ENCODE data around the gene ZKSCAN5. TPM values are rescaled to one million over a fixed set of nuclear protein-coding genes. Genes with fewer than 3 reads are reported as not detected.

Gene ZKSCAN5
- total and polyA plus RNA-seq, 2 donors (not counting 3 experiments of a cell fraction or from before 2014, with no cell fraction given), result 4.3 to 9.7 TPM

DNA sequence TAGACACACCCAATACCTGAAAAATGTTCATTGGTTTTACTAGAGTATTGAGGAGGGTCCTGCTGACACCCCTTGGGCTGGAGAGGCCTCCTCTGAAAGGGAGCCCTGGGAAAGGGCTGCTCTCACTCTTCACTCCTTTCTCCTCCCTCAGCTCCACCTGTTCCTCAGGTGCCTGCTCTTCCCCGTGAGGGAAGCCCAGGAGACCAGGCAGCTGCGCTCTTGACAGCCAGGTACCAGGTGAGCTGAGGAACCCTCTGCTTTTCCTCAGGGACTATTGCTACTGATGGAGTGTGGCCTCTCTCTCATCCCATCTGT is 57.2 kb downstream of the ZKSCAN5 start:
- Histone ChIP-seq H3K9me3 (replicated peaks; ENCODE audit: control insufficient read depth, insufficient read depth, low read length) (no peaks in the 10 kb centered on the region), H3K4me2 (ENCODE audit: insufficient read depth, low read length) (no peak overlapping the region), H3K27me3 (ENCODE audit: control insufficient read depth in 2 of 2, insufficient read depth in 2 of 2, low read length in 2 of 2) (no peaks in the 10 kb centered on the region), H4K20me1 (replicated peaks; ENCODE audit: control insufficient read depth, extremely low read depth, insufficient read depth, low read length) (no peaks in the 10 kb centered on the region), H3K9ac (replicated peaks; ENCODE audit: extremely low read depth, insufficient read depth, low read length) (no peak overlapping the region), H3K27ac (ENCODE audit: insufficient read depth, low read depth, low read length) (no peak overlapping the region), H2AFZ (ENCODE audit: low read depth, low read length) (no peak overlapping the region), H3K4me1 (ENCODE audit: control insufficient read depth, extremely low read depth, insufficient read depth, low read length) (peaks cover 20% of the 10 kb centered on the region), H3K4me3 (replicated peaks in 1 of 3; ENCODE audit: insufficient read depth in 1 of 3, low read depth in 1 of 3, low read length in 3 of 3) (no peak overlapping the region), H3K79me2 (ENCODE audit: control insufficient read depth, insufficient read depth, low read length) (peaks cover 13% of the 10 kb centered on the region), H3K9me1 (replicated peaks; ENCODE audit: control insufficient read depth, extremely low read depth, insufficient read depth, low read length) (no peaks in the 10 kb centered on the region), H3K36me3 (ENCODE audit: control insufficient read depth in 2 of 2, extremely low read depth in 1 of 2, insufficient read depth in 2 of 2, low read length in 2 of 2) (peaks cover 4 to 16% of the 10 kb centered on the region in 2 experiments)
- intact Hi-C loops (cut with micrococcal nuclease), result no loop called here
- TF ChIP-seq MAX (IDR thresholded peaks at IDR 0.05; ENCODE audit: insufficient read depth, insufficient read length), result no peak
- no peak for TF ChIP-seq FOS (IDR thresholded peaks at IDR 0.05; ENCODE audit: borderline replicate concordance, insufficient read depth, low read length)
- TF ChIP-seq JUN (IDR thresholded peaks at IDR 0.05; ENCODE audit: borderline replicate concordance, insufficient read depth, insufficient read length, low read depth), result no peak
- TF ChIP-seq MYC (IDR thresholded peaks at IDR 0.05; ENCODE audit: low read depth, low read length), result no peak
- TF ChIP-seq GATA2 (IDR thresholded peaks at IDR 0.05; ENCODE audit: insufficient read depth, insufficient read length, low read depth, low read length), result no peak
- no peak for TF ChIP-seq POLR2AphosphoS5 (IDR thresholded peaks at IDR 0.05; ENCODE audit: insufficient read depth, low read depth, low read length)
- TF ChIP-seq POLR2A (IDR thresholded peaks at IDR 0.05; ENCODE audit: low read depth, low read length), result no peak
- TF ChIP-seq EZH2 (IDR thresholded peaks at IDR 0.05; ENCODE audit: borderline replicate concordance, low read depth, low read length, severe bottlenecking), result no peak
- TF ChIP-seq, protein P1, sequence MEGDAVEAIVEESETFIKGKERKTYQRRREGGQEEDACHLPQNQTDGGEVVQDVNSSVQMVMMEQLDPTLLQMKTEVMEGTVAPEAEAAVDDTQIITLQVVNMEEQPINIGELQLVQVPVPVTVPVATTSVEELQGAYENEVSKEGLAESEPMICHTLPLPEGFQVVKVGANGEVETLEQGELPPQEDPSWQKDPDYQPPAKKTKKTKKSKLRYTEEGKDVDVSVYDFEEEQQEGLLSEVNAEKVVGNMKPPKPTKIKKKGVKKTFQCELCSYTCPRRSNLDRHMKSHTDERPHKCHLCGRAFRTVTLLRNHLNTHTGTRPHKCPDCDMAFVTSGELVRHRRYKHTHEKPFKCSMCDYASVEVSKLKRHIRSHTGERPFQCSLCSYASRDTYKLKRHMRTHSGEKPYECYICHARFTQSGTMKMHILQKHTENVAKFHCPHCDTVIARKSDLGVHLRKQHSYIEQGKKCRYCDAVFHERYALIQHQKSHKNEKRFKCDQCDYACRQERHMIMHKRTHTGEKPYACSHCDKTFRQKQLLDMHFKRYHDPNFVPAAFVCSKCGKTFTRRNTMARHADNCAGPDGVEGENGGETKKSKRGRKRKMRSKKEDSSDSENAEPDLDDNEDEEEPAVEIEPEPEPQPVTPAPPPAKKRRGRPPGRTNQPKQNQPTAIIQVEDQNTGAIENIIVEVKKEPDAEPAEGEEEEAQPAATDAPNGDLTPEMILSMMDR (IDR thresholded peaks at IDR 0.05; ENCODE audit: extremely low read depth in 1 of 2, insufficient read depth in 1 of 2, low read depth in 1 of 2, low read length in 2 of 2), result no peak
- no TSS peak for BruUV-seq (replicated peaks)
- FAIRE-seq (no peak), DNase-seq (ENCODE audit: low read depth, low spot score) (no peak)
- dilution Hi-C loops (cut with MboI; ENCODE audit: extremely low pct_ligation_motif_present, low sequenced_read_pairs), result no loop called here
- CTCF ChIA-PET, result no interaction called here
- POLR2A ChIA-PET, result no interaction called here

Data from endothelial cell of umbilical vein (primary cell).